BLaER1 (cell line): ENCODE data around the gene ZDHHC7.
A peak's percentile ranks its signal among the peaks of the same experiment; 100 is the strongest.
"Not testable (repeated sequence)": the region's sequence is repeated elsewhere in the genome, so short reads cannot be mapped to it uniquely, and the experiment has no call there.

Experiments used
- H3K27ac ChIP-seq: shearing (Covaris generic); formaldehyde crosslinking; 2 replicates; pipeline ENCODE4 v1.8.1; 2022
- H3K27me3 ChIP-seq: shearing (Covaris generic); formaldehyde crosslinking; 2 replicates; pipeline ENCODE4 v1.8.1; 2022
- H3K36me3 ChIP-seq: shearing (Covaris generic); formaldehyde crosslinking; 2 replicates; pipeline ENCODE4 v1.8.1; 2022
- H3K4me1 ChIP-seq: shearing (Covaris generic); formaldehyde crosslinking; 2 replicates; pipeline ENCODE4 v1.8.1; 2022
- H3K4me2 ChIP-seq: shearing (Covaris generic); formaldehyde crosslinking; 2 replicates; pipeline ENCODE4 v1.8.1; 2022
- H3K4me3 ChIP-seq: shearing (Covaris generic); formaldehyde crosslinking; 2 replicates; pipeline ENCODE4 v1.8.1; 2022
- H3K9ac ChIP-seq: shearing (Covaris generic); formaldehyde crosslinking; 2 replicates; pipeline ENCODE4 v1.8.1; 2022
- H3K9me3 ChIP-seq: shearing (Covaris generic); formaldehyde crosslinking; 2 replicates; pipeline ENCODE4 v1.8.1; 2022
- H4K20me1 ChIP-seq: shearing (Covaris generic); formaldehyde crosslinking; 2 replicates; pipeline ENCODE4 v1.8.1; 2022
- Cebpa-rat ChIP-seq: shearing (Covaris generic); IDR thresholded peaks from 2 replicates; pipeline ENCODE4 v1.8.1; 2022

The ZDHHC7 gene

DNA sequence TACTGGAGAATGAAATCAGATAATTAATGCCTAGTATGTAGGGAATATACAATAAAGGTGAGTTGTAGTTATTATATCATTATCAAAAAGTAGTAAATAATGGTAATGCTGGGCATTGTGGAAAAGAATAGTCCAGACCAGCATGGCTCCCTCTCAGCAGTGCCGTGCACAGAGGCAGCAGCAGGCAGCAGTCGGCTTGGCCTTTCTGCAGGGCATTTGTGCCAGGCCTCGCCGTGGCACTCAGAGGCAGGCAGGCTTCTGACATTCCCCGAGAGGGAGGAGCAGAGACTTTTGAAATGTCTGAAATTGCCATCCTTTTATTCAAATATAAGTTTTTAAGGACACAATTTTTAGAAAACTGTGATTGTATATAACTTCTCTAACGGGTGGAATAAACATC is 31.3 kb upstream of the ZDHHC7 start:
- Histone ChIP-seq H3K27ac (no peak overlapping the region), H3K9me3 (no peaks in the 10 kb centered on the region), H3K36me3 (no peaks in the 10 kb centered on the region), H3K9ac (no peak overlapping the region), H3K4me1 (peaks cover 21% of the 10 kb centered on the region), H3K4me2 (no peak overlapping the region), H4K20me1 (no peaks in the 10 kb centered on the region), H3K27me3 (peaks cover 22% of the 10 kb centered on the region), H3K4me3 (no peak overlapping the region)
- no peak for TF ChIP-seq Cebpa-rat

DNA sequence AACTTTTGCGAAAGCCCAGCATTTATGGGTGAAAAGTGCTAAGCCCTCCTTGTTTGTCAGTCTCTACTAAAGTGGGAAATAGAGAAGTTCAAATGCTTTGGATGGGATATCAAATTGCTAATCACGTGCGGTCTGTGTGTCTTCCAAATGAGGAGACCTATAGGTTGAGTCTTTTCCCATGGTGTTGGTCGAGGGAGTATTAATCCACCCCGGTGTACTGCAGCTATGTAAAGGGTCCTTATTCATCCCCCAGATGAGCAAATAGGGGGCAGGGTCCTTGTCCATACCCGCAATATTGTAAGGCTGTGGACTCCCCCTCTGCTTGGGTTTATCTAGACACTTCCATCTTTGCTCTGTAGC is 30.8 kb upstream of the ZDHHC7 start:
- H3K27ac ChIP-seq = no peak overlapping the region
- no peaks in the 10 kb centered on the region for H3K36me3 ChIP-seq
- no peak for TF ChIP-seq Cebpa-rat
- H3K9me3 ChIP-seq = no peaks in the 10 kb centered on the region
- no peak overlapping the region for H3K4me2 ChIP-seq
- H3K4me3 ChIP-seq = no peak overlapping the region
- H3K27me3 ChIP-seq = peaks cover 21% of the 10 kb centered on the region
- H3K9ac ChIP-seq = no peak overlapping the region
- H4K20me1 ChIP-seq = no peaks in the 10 kb centered on the region
- peaks cover 16% of the 10 kb centered on the region for H3K4me1 ChIP-seq

DNA sequence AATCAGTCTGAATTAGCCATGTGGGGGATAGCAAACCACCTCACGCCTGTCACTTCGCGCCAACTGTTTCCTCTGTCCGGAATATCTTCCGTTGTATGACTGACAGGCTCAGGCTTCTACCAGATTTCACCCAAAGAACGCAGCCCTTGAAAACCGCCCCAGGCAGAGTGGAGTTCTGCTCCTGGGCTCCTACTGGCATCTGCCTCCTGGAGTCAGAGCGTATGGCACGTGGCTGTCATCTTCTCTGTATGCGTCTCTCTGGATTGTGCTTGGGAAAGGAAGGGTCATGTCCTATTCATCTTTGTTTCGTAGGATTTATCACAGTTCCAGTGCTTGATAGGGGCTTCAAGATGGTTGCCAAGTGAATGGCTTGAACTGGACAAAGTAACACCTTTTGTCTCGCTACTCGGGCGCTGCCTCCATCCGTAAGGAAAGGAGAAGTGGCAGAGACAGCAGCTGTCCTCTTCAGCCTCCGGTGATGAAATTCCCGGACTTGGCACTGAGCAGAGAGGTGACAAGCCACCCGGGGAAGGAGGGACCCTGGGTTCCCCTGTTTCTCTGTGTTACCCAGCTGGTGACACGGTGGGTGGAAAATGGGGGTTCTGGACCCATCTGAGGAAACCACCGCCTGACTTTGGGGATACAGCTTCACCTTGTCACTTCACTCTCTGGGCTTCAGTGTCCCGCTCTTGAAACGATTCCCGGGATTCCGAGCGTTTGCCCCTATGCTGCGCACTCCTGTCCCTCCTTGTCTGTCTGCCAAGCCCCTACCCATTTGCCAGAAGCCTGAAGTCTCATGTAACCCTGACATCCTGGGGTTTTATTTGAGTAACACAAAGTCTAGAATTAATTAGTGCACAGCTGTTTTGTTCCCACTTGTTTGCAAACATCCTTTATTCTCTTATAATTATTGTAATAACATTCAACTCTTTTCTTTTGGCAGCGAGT is 30.2 kb upstream of the ZDHHC7 start:
- Histone ChIP-seq H3K4me3 (no peak overlapping the region), H3K9me3 (no peaks in the 10 kb centered on the region), H3K36me3 (no peaks in the 10 kb centered on the region), H3K9ac (no peak overlapping the region), H3K27me3 (peaks cover 14% of the 10 kb centered on the region), H3K4me1 (peaks cover 10% of the 10 kb centered on the region), H3K4me2 (no peak overlapping the region), H4K20me1 (no peaks in the 10 kb centered on the region), H3K27ac (no peak overlapping the region)
- no peak for TF ChIP-seq Cebpa-rat

DNA sequence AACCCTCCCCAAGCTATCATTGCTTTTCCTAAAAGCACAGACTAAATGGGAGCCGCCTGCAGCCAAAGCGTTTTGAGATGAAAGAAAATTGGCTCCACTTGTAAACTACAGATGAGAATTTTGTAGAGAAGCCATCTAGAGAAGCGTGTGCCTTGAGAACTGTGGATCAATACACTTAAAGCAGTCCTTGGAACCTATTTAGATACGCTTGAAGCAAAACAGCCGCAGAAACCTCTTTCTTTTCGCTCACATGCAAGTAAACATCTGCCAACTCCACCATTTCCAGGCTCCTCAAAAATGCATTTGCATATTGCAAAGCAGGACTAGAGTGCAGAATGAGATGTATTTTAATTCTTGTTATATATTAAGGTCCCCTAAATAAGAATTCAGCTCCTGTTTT is 29.4 kb upstream of the ZDHHC7 start:
- Histone ChIP-seq H3K27me3 (peaks cover 6% of the 10 kb centered on the region; the same call in 1 of the 2 replicates), H3K9me3 (no peaks in the 10 kb centered on the region), H3K4me1 (peaks cover 1% of the 10 kb centered on the region), H3K27ac (no peak overlapping the region), H3K4me2 (no peak overlapping the region), H3K4me3 (no peak overlapping the region), H4K20me1 (no peaks in the 10 kb centered on the region), H3K36me3 (no peaks in the 10 kb centered on the region), H3K9ac (no peak overlapping the region)
- TF ChIP-seq Cebpa-rat = no peak

DNA sequence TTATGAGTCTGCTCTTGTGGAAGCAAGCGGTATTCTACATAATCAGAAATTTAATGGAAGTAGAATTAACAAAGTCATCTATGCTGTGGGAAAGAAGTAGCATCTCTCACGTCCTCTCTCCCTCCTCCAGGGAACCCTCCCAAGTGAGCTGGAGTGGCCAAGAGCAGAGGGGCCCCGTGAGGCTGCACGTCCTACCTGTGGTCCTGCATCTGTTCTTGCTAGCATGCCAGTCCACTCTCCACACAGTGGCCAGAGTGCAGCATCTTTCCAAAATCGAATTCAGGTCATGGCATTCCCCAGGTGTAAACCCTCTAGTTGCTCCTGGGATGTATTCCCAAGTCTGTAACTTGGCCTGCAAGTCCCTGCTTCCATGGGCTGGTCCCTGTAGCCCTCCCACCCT is 26.4 kb upstream of the ZDHHC7 start:
- no peak overlapping the region for H3K4me2 ChIP-seq

DNA sequence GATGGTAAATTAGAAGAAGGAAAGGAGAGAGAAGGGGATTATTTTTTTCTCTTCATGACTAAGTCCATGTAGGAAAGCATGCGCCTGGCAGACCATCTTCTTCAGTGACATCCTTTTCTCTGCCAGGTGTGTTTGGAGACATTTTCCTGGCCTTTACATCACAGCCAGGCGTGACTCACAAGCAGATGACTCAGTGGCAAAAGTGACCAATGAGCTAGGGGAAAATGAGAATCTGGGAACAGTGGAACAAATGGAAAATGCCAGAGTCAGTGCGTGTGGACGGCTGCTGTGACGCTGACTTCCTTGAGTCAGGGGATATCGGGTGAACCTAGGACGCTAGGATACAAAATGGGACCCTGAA is 25.7 kb upstream of the ZDHHC7 start:
- no peak overlapping the region for H3K27ac ChIP-seq
- H3K4me1 ChIP-seq = peaks cover 14% of the 10 kb centered on the region
- H3K4me3 ChIP-seq = no peak overlapping the region
- H3K9me3 ChIP-seq = no peaks in the 10 kb centered on the region
- TF ChIP-seq Cebpa-rat = no peak
- no peak overlapping the region for H3K9ac ChIP-seq
- no peaks in the 10 kb centered on the region for H4K20me1 ChIP-seq
- H3K27me3 ChIP-seq = 0 out of 2 replicates have a peak, but pooled peaks cover 4% of the 10 kb centered on the region
- no peaks in the 10 kb centered on the region for H3K36me3 ChIP-seq
- H3K4me2 ChIP-seq = no peak overlapping the region

More for the DNA sequence above, 26.4 kb upstream of the ZDHHC7 start:
- H3K27ac ChIP-seq = no peak overlapping the region
- no peak overlapping the region for H3K9ac ChIP-seq
- no peak for TF ChIP-seq Cebpa-rat
- H4K20me1 ChIP-seq = no peaks in the 10 kb centered on the region
- H3K9me3 ChIP-seq = no peaks in the 10 kb centered on the region
- no peak overlapping the region for H3K4me3 ChIP-seq
- H3K36me3 ChIP-seq = no peaks in the 10 kb centered on the region
- H3K4me1 ChIP-seq = peaks cover 14% of the 10 kb centered on the region
- 0 out of 2 replicates have a peak, but pooled peaks cover 4% of the 10 kb centered on the region for H3K27me3 ChIP-seq

DNA sequence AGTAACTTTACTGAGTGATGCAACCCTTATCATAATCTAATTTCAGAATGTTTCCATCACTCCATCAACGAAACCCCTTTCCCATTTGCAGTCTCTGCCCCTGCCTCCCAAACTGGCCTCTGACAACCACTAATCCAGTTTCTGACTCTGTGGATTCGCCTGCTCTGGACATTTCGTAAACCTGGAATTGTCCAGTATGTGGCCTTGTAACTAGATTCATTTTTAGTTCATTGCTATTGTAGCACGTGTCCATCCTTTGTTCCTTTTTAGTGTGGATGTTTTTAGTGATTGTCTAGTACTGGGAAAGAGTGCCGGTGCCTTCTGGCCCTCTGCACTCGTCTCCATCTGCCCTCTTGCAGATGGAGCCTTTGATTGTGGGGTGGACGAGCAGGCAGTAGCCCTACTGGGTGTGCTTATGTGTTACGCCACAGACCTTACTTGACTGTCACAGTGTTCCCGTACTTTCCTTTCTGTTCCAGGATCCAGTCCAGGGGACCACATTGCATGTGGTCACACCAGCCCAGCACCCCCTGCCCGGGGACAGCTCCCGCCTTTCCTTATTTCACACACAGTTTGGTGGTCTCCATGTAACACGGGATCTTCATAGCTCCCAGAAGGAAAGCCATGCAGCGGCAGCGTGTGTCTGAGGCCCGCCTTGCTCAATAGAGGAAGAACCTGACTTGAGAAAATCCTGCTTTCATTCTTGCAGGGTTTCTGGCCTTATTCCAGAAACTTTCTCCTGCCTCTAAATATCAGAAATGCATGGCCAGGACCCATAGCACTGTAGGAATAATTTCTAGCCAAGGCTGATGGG is 25.1 kb upstream of the ZDHHC7 start:
- H3K27ac ChIP-seq = no peak overlapping the region
- no peak overlapping the region for H3K9ac ChIP-seq
- no peak overlapping the region for H3K4me3 ChIP-seq
- H4K20me1 ChIP-seq = no peaks in the 10 kb centered on the region
- 0 out of 2 replicates have a peak, but pooled peaks cover 3% of the 10 kb centered on the region for H3K27me3 ChIP-seq
- no peak for TF ChIP-seq Cebpa-rat
- H3K4me2 ChIP-seq = no peak overlapping the region
- peaks cover 14% of the 10 kb centered on the region for H3K4me1 ChIP-seq
- H3K36me3 ChIP-seq = no peaks in the 10 kb centered on the region
- H3K9me3 ChIP-seq = no peaks in the 10 kb centered on the region

DNA sequence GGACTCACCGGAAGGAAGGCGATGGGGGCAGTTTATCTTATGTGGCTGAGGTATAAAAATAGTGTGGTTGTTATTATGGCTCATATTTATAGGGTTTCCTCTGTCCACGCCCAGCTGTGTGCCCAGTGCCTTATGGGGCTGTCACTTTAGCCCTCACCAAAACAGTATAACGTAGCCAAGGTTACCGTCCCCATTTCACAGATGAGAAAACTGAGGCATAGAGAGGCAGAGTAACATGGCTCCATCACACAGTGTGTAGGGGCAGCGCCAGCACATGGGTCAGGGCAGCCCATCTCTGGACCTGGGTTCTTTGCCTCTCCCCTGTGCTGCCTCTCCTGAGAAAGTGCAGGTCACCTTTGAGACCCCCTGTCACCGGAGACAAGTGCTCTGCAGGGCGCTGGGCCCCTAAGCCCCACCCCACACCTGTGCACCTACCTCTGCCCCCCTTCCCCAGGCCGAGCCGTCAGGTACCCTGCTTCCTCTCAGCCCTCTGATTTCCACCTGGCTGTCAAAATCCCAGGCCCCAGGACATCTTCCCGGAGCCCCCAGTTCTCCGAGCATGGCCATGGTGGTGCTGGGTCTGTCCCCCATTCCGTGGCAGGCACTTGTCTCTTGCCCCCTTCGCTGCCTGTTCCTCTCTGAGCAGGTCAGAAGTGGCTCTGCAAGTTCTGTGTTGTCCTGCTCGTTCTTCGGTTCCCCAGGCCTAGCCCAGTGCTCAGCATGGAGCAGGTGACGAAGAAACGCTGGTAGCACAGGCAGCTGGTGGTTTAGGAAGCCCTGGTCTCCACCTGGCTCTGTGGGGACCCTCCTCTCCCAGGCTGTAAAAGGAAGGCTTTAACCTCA is 23.5 kb upstream of the ZDHHC7 start:
- Histone ChIP-seq H3K4me1 (peaks cover 22% of the 10 kb centered on the region), H3K27me3 (peaks cover 9% of the 10 kb centered on the region; the same call in 1 of the 2 replicates), H3K9me3 (no peaks in the 10 kb centered on the region), H3K9ac (no peak overlapping the region), H3K27ac (no peak overlapping the region), H4K20me1 (0 out of 2 replicates have a peak, but pooled peaks cover 3% of the 10 kb centered on the region), H3K4me2 (no peak overlapping the region), H3K36me3 (no peaks in the 10 kb centered on the region), H3K4me3 (no peak overlapping the region)
- TF ChIP-seq Cebpa-rat = no peak

DNA sequence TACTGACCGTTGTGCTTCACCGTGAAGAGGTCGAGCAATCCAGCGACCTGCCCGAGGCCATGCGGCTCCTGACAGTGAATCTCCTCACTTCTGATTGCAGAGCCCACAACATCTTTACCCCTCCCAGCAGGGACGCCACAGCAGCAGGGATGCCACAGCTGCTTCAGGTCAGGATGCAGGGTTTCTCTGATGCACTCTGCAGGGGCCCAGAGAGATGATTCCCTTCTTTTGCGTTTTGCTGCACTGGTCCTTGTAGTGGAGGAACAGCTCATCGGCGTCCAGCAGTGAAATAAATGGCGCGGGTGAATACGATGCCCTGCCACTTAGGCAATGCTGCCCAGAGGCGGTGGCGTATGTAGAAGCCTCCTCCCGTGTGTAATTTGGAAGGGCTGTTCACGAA is 21.8 kb upstream of the ZDHHC7 start:
- no peak overlapping the region for H3K4me3 ChIP-seq
- peaks cover 39% of the 10 kb centered on the region for H3K4me1 ChIP-seq

DNA sequence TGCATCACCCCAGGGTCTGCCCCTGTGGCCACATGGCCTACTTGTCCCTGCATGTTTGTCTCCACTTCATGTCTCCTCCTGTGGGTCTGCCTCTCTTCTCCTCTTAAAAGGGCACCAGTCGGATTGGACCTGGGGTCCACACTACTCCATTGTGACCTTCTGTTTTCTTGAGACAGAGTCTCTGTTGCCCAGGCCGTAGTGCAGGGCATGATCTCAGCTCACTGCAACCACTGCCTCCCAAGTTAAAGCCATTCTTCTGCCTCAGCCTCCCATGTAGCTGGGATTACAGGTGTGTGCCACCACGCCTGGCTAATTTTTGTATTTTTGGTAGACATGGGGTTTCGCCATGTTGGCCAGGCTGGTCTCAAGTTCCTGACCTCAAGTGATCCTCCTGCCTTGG is 20.9 kb upstream of the ZDHHC7 start:
- H3K9me3 ChIP-seq, H3K27ac ChIP-seq, H3K36me3 ChIP-seq, H3K4me3 ChIP-seq, H3K4me2 ChIP-seq, H3K9ac ChIP-seq: not testable (repeated sequence)
- peaks cover 28% of the 10 kb centered on the region for H3K27me3 ChIP-seq
- peaks cover 44% of the 10 kb centered on the region for H3K4me1 ChIP-seq
- H4K20me1 ChIP-seq = peaks cover 19% of the 10 kb centered on the region

More for the DNA sequence above, 21.8 kb upstream of the ZDHHC7 start:
- Histone ChIP-seq H3K27me3 (peaks cover 25% of the 10 kb centered on the region), H3K36me3 (no peaks in the 10 kb centered on the region), H4K20me1 (peaks cover 17% of the 10 kb centered on the region), H3K9ac (no peak overlapping the region), H3K9me3 (no peaks in the 10 kb centered on the region), H3K4me2 (peak overlapping the region; percentile 11; the same call in 1 of the 2 replicates), H3K27ac (no peak overlapping the region)
- TF ChIP-seq Cebpa-rat = no peak
